WTC11 (cell line): ENCODE data around the gene OPRL1.
"Not testable (repeated sequence)": the region's sequence is repeated elsewhere in the genome, so short reads cannot be mapped to it uniquely, and the experiment has no call there.

Source experiments
- CTCF ChIP-seq: fragments of 200-600 bp; IDR thresholded peaks from 2 replicates; pipeline ENCODE4 v1.8.0; 2022; ENCODE audit warnings: antibody characterized with exemption
- IRF1 ChIP-seq: sonication (generic); formaldehyde crosslinking; IDR thresholded peaks from 2 replicates; pipeline ENCODE4 v1.8.0; 2023; ENCODE audit warnings: missing genetic modification reagents
- KAT7 ChIP-seq: sonication (generic); formaldehyde crosslinking; IDR thresholded peaks from 2 replicates; pipeline ENCODE4 v1.8.1; 2023; ENCODE audit warnings: missing genetic modification reagents, mild to moderate bottlenecking, borderline replicate concordance

GRCh38 chr20:64088586-64088985, 8.7 kb downstream of the OPRL1 start:
- not testable (repeated sequence) for TF ChIP-seq KAT7 (CRISPR knock-in tag); CTCF; IRF1
